GM23338 (cell line): ENCODE results near the gene MAP3K7CL. TPM values are rescaled to one million over a fixed set of nuclear protein-coding genes. Genes with fewer than 3 reads are reported as not detected.
A peak's percentile ranks its signal among the peaks of the same experiment; 100 is the strongest.

Source experiments
- ATAC-seq: fragments of 200-7000 bp; cut with Tn5 transposase; 3 replicates; pipeline ENCODE4 v1.9.1; 2020
- DNase-seq: peaks from one replicate; pipeline ENCODE4 v3.0.0-alpha.2; 2015; ENCODE audit warnings: low spot score
- H2AFZ ChIP-seq: fragments of 200-600 bp; sonication (generic); 2 replicates; pipeline ENCODE4 v1.8.0; 2016; ENCODE audit warnings: antibody characterized with exemption, mild to moderate bottlenecking, moderate library complexity
- H3F3A ChIP-seq: fragments of 200-600 bp; sonication (generic); replicated peaks from 2 replicates; pipeline ENCODE4 v1.8.0; 2017; ENCODE audit warnings: antibody characterized with exemption, mixed run types, low read depth
- H3K27ac ChIP-seq: fragments of 200-600 bp; sonication (generic); 2 replicates; pipeline ENCODE4 v1.6.1; 2016; ENCODE audit warnings: low read depth
- H3K27me3 ChIP-seq: fragments of 200-600 bp; sonication (generic); 2 replicates; pipeline ENCODE4 v1.8.0; 2016; ENCODE audit warnings: mild to moderate bottlenecking, mixed run types, moderate library complexity; ENCODE audit not compliant: insufficient read depth
- H3K36me3 ChIP-seq: fragments of 200-600 bp; sonication (generic); 2 replicates; pipeline ENCODE4 v1.8.0; 2016; ENCODE audit warnings: mild to moderate bottlenecking; ENCODE audit not compliant: insufficient read depth
- H3K4me1 ChIP-seq: fragments of 200-600 bp; sonication (generic); 2 replicates; pipeline ENCODE4 v1.8.0; 2016; ENCODE audit warnings: mild to moderate bottlenecking, moderate library complexity; ENCODE audit not compliant: insufficient read depth
- H3K4me2 ChIP-seq: fragments of 200-600 bp; sonication (generic); 2 replicates; pipeline ENCODE4 v1.7.1; 2017; ENCODE audit warnings: mixed run types
- H3K4me3 ChIP-seq: fragments of 200-600 bp; sonication (generic); 2 replicates; pipeline ENCODE4 v1.6.1; 2016; ENCODE audit warnings: mixed run types
- H3K79me2 ChIP-seq: fragments of 200-600 bp; sonication (generic); replicated peaks from 2 replicates; pipeline ENCODE4 v1.8.0; 2017; ENCODE audit warnings: mild to moderate bottlenecking; ENCODE audit not compliant: insufficient read depth
- H3K9me2 ChIP-seq: fragments of 200-600 bp; sonication (generic); 2 replicates; pipeline ENCODE4 v1.8.0; 2017; ENCODE audit not compliant: insufficient read depth
- H4K20me1 ChIP-seq: fragments of 200-600 bp; sonication (generic); replicated peaks from 2 replicates; pipeline ENCODE4 v1.8.0; 2017; ENCODE audit warnings: mild to moderate bottlenecking; ENCODE audit not compliant: insufficient read depth
- H3K27ac Mint-ChIP-seq: 2 replicates; pipeline ENCODE4 v1.8.0; 2020; ENCODE audit warnings: inconsistent platforms, mild to moderate bottlenecking, moderate library complexity, mixed read lengths
- H3K27me3 Mint-ChIP-seq: 3 replicates; pipeline ENCODE4 v1.8.0; 2022; ENCODE audit warnings: low read depth, mild to moderate bottlenecking, moderate library complexity, mixed read lengths, inconsistent platforms; ENCODE audit not compliant: insufficient read depth, poor library complexity
- H3K36me3 Mint-ChIP-seq: 3 replicates; pipeline ENCODE4 v1.8.0; 2021; ENCODE audit warnings: low read depth, mild to moderate bottlenecking, inconsistent platforms, moderate library complexity, mixed read lengths
- H3K4me1 Mint-ChIP-seq: 3 replicates; pipeline ENCODE4 v1.8.0; 2020; ENCODE audit warnings: mild to moderate bottlenecking, inconsistent platforms, mixed read lengths
- H3K4me3 Mint-ChIP-seq: 3 replicates; pipeline ENCODE4 v1.8.0; 2021; ENCODE audit warnings: moderate library complexity, mild to moderate bottlenecking, inconsistent platforms, mixed read lengths
- H3K9me3 Mint-ChIP-seq: 3 replicates; pipeline ENCODE4 v1.8.0; 2020; ENCODE audit warnings: moderate library complexity, mild to moderate bottlenecking, inconsistent platforms, mixed read lengths
- CREB1 ChIP-seq: fragments of 250-450 bp; sonication (Bioruptor Pico); IDR thresholded peaks from 2 replicates; pipeline ENCODE4 v1.5.0; 2020; ENCODE audit warnings: low read depth, mild to moderate bottlenecking, moderate library complexity
- POLR2AphosphoS5 ChIP-seq: IDR thresholded peaks from 2 replicates; pipeline ENCODE4 v1.6.1; 2016; ENCODE audit warnings: antibody characterized with exemption, low read depth
- STAT1 ChIP-seq: IDR thresholded peaks from one replicate; pipeline ENCODE4 v1.6.1; 2016; ENCODE audit warnings: antibody characterized with exemption; ENCODE audit not compliant: unreplicated experiment
- ZNF114 ChIP-seq: fragments of 250-450 bp; sonication (Bioruptor Pico); IDR thresholded peaks from 2 replicates; pipeline ENCODE4 v1.5.0; 2020; ENCODE audit warnings: mild to moderate bottlenecking, moderate library complexity
- ZNF331 ChIP-seq: fragments of 250-450 bp; sonication (Bioruptor Pico); IDR thresholded peaks from 2 replicates; pipeline ENCODE4 v1.5.0; 2020; ENCODE audit warnings: low read depth, mild to moderate bottlenecking, moderate library complexity
- polyA plus RNA-seq: library from polyadenylated mRNA; unstranded; fragments of >200 nt; fragmentation: Nextera tagmentation; extraction: Ambion mirVana; gene quantifications from 2 replicates; pipeline ENCODE4 v1.2.1, GENCODE V29; 2016
- total RNA-seq: library from RNA; depleted of rRNA; stranded (reverse); fragments of >200 nt; shearing (Covaris generic); gene quantifications from 2 replicates; pipeline ENCODE4 v1.2.3, GENCODE V29; 2014
- TF ChIP-seq, protein P1 (sequence below): IDR thresholded peaks from 2 replicates; pipeline ENCODE4 v1.6.1; 2016; ENCODE audit warnings: antibody characterized with exemption
- TF ChIP-seq, protein P2 (sequence below), 2 experiments: fragments of 200-600 bp in 1 of 2; sonication (generic) in 1 of 2; conservative IDR thresholded peaks; 2 replicates each; pipeline versions ENCODE4 v1.5.1 to v1.6.1; 2016 to 2017; ENCODE audit warnings: antibody characterized with exemption in 2 of 2, low read depth in 2 of 2, mild to moderate bottlenecking in 2 of 2, moderate library complexity in 1 of 2
- TF ChIP-seq, protein P3 (sequence below): IDR thresholded peaks from one replicate; pipeline ENCODE4 v1.6.1; 2018; ENCODE audit warnings: antibody characterized with exemption; ENCODE audit not compliant: unreplicated experiment

MAP3K7CL gene
- total and polyA plus RNA-seq, 2 experiments from 2014 or later = 2.4 to 3.6 TPM

DNA sequence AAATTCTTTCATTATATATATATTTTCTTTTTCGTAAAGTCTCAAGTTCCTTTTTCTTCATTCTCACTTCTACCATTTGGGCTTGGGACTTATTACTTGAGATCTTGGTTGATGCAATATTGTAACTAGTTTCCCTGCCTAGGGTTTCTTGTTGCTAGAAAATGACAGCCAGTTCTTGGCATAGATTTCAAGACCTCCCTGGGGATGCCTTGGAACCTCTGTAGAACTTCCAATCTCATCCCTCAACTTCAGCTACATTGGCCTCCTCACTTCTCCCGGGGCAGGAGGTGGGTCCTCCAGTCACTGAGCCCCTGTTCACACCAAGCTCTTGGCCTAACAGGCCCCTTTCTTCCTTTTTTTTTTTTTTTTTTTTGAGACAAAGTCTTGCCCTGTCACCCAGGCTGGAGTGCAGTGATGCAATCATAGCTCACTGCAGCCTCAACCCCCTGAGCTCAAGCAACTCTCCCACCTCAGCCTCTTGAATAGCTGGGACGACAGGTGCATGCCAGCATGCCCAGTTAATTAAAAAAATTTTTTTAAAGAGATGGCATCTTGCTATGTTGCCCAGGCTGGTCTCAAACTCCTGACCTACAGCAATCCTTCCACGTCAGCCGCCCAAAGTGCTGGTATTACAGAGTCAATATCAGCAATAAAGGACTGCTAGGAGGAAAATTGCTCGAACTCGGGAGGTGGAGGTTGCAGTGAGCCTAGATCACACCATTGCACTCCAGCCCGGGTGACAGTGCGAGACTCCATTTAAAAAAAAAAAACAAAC is 33.1 kb downstream of the MAP3K7CL start (continued):
- TF ChIP-seq, protein P1, sequence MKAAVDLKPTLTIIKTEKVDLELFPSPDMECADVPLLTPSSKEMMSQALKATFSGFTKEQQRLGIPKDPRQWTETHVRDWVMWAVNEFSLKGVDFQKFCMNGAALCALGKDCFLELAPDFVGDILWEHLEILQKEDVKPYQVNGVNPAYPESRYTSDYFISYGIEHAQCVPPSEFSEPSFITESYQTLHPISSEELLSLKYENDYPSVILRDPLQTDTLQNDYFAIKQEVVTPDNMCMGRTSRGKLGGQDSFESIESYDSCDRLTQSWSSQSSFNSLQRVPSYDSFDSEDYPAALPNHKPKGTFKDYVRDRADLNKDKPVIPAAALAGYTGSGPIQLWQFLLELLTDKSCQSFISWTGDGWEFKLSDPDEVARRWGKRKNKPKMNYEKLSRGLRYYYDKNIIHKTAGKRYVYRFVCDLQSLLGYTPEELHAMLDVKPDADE = no peak
- TF ChIP-seq CREB1 (CRISPR knock-in tag) = no peak
- no peak for TF ChIP-seq ZNF331
- TF ChIP-seq, protein P2, sequence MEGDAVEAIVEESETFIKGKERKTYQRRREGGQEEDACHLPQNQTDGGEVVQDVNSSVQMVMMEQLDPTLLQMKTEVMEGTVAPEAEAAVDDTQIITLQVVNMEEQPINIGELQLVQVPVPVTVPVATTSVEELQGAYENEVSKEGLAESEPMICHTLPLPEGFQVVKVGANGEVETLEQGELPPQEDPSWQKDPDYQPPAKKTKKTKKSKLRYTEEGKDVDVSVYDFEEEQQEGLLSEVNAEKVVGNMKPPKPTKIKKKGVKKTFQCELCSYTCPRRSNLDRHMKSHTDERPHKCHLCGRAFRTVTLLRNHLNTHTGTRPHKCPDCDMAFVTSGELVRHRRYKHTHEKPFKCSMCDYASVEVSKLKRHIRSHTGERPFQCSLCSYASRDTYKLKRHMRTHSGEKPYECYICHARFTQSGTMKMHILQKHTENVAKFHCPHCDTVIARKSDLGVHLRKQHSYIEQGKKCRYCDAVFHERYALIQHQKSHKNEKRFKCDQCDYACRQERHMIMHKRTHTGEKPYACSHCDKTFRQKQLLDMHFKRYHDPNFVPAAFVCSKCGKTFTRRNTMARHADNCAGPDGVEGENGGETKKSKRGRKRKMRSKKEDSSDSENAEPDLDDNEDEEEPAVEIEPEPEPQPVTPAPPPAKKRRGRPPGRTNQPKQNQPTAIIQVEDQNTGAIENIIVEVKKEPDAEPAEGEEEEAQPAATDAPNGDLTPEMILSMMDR (conservative IDR thresholded peaks at IDR 0.05; ENCODE audit: low read depth in 2 of 2) = no peak

DNA sequence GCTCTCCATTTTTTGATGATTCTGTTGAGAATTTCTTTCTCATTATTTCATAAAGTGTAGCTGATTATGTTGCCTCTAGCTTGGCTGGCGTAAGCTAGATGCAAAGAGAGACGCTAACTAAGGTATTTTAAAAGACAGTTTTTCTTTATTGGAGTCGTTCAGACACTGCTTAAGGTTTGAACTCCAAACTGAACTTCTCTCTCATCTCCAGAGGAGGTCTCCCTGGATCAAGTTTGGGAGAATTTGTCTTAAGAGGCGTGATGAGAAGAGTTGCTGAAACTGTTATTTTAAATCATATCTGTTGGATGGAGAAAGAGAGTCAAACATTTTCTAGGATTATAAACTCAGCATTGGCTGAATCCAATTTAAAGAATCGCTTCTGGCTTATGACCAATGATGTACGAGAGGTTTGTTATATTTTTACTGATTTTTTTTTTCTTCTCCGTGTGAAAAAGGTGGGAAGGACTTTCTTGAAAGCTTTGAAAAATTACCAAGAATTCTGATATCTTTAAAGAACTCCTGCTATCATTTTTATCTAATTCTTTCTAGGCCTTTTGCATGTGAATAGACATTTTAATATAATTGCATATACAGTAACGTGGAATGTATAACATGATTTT is 34.0 kb downstream of the MAP3K7CL start:
- H3K36me3 ChIP-seq = no peaks in the 10 kb centered on the region
- H3K79me2 ChIP-seq = no peaks in the 10 kb centered on the region
- H4K20me1 ChIP-seq = no peaks in the 10 kb centered on the region
- DNase-seq = peak; percentile 71
- Mint-ChIP-seq H3K27ac (no peak overlapping the region), H3K4me3 (no peak overlapping the region), H3K4me1 (no peaks in the 10 kb centered on the region; the same call in 2 of the 3 replicates), H3K36me3 (no peaks in the 10 kb centered on the region), H3K9me3 (no peaks in the 10 kb centered on the region), H3K27me3 (no peaks in the 10 kb centered on the region)
- H3K9me2 ChIP-seq = no peaks in the 10 kb centered on the region
- H3K4me3 ChIP-seq = no peak overlapping the region
- peak; percentile 59; the same call in 2 of the 3 replicates for ATAC-seq
- no peak overlapping the region for H3K27ac ChIP-seq
- H3K4me1 ChIP-seq = no peaks in the 10 kb centered on the region
- TF ChIP-seq STAT1 (no peak), POLR2AphosphoS5 (no peak), ZNF114 (CRISPR knock-in tag) (no peak), ZNF331 (no peak)
- TF ChIP-seq, protein P1 = no peak
- TF ChIP-seq, protein P2 (conservative IDR thresholded peaks at IDR 0.05; ENCODE audit: low read depth in 2 of 2) = peak; percentile 67 to 68
- TF ChIP-seq, protein P3, sequence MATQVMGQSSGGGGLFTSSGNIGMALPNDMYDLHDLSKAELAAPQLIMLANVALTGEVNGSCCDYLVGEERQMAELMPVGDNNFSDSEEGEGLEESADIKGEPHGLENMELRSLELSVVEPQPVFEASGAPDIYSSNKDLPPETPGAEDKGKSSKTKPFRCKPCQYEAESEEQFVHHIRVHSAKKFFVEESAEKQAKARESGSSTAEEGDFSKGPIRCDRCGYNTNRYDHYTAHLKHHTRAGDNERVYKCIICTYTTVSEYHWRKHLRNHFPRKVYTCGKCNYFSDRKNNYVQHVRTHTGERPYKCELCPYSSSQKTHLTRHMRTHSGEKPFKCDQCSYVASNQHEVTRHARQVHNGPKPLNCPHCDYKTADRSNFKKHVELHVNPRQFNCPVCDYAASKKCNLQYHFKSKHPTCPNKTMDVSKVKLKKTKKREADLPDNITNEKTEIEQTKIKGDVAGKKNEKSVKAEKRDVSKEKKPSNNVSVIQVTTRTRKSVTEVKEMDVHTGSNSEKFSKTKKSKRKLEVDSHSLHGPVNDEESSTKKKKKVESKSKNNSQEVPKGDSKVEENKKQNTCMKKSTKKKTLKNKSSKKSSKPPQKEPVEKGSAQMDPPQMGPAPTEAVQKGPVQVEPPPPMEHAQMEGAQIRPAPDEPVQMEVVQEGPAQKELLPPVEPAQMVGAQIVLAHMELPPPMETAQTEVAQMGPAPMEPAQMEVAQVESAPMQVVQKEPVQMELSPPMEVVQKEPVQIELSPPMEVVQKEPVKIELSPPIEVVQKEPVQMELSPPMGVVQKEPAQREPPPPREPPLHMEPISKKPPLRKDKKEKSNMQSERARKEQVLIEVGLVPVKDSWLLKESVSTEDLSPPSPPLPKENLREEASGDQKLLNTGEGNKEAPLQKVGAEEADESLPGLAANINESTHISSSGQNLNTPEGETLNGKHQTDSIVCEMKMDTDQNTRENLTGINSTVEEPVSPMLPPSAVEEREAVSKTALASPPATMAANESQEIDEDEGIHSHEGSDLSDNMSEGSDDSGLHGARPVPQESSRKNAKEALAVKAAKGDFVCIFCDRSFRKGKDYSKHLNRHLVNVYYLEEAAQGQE = no peak
- no peaks in the 10 kb centered on the region for H3F3A ChIP-seq
- H3K27me3 ChIP-seq = no peaks in the 10 kb centered on the region
- H2AFZ ChIP-seq = no peak overlapping the region
- no peak overlapping the region for H3K4me2 ChIP-seq
